DND-41 (cell line): ENCODE results near the gene MTHFD1.
"Not testable (repeated sequence)": the region's sequence is repeated elsewhere in the genome, so short reads cannot be mapped to it uniquely, and the experiment has no call there.

Experiments used
- ATAC-seq: fragments of 200-7000 bp; cut with Tn5 transposase; 3 replicates; pipeline ENCODE4 v1.9.1; 2021; ENCODE audit warnings: low read depth; ENCODE audit not compliant: insufficient read depth
- DNase-seq: peaks from one replicate; pipeline ENCODE4 v3.0.0-alpha.2; 2020
- H2AFZ ChIP-seq: 2 replicates; pipeline ENCODE4 v1.6.0; 2012; ENCODE audit warnings: low read depth, low read length
- H3K27ac ChIP-seq: 2 replicates; pipeline ENCODE4 v1.5.1; 2012; ENCODE audit warnings: low read length, inconsistent platforms
- H3K27me3 ChIP-seq: fragments of 200-600 bp; sonication (generic); 2 replicates; pipeline ENCODE4 v1.6.0; 2012; ENCODE audit warnings: low read length, mild to moderate bottlenecking, inconsistent platforms; ENCODE audit not compliant: insufficient read depth, poor library complexity
- H3K36me3 ChIP-seq: 2 replicates; pipeline ENCODE4 v1.5.1; 2012; ENCODE audit warnings: low read length, inconsistent platforms; ENCODE audit not compliant: insufficient read depth
- H3K4me1 ChIP-seq: 2 replicates; pipeline ENCODE4 v1.5.1; 2012; ENCODE audit warnings: mild to moderate bottlenecking, low read length; ENCODE audit not compliant: insufficient read depth
- H3K4me2 ChIP-seq: 2 replicates; pipeline ENCODE4 v1.6.0; 2012; ENCODE audit warnings: mild to moderate bottlenecking, moderate library complexity, low read length, inconsistent platforms; ENCODE audit not compliant: insufficient read depth
- H3K4me3 ChIP-seq, 2 experiments: fragments of 200-600 bp in 1 of 2; shearing (Covaris generic) in 1 of 2; 2 replicates each; pipeline ENCODE4 v1.5.1; 2012 to 2016; ENCODE audit warnings: inconsistent platforms in 2 of 2, low read length in 2 of 2, mild to moderate bottlenecking in 2 of 2, low read depth in 1 of 2, moderate library complexity in 1 of 2
- H3K79me2 ChIP-seq: 2 replicates; pipeline ENCODE4 v1.6.0; 2012; ENCODE audit warnings: low read length, inconsistent platforms; ENCODE audit not compliant: insufficient read depth
- H3K9ac ChIP-seq: 2 replicates; pipeline ENCODE4 v1.6.0; 2012; ENCODE audit warnings: low read depth, mild to moderate bottlenecking, inconsistent platforms, low read length, moderate library complexity
- H3K9me3 ChIP-seq: 2 replicates; pipeline ENCODE4 v1.5.1; 2012; ENCODE audit warnings: low read length, moderate library complexity, mild to moderate bottlenecking, inconsistent platforms; ENCODE audit not compliant: insufficient read depth, severe bottlenecking
- H4K20me1 ChIP-seq: 2 replicates; pipeline ENCODE4 v1.6.0; 2012; ENCODE audit warnings: low read length; ENCODE audit not compliant: insufficient read depth
- EZH2 ChIP-seq: IDR thresholded peaks from 3 replicates; pipeline ENCODE4 v1.6.1; 2012; ENCODE audit warnings: borderline replicate concordance, low read depth, mild to moderate bottlenecking, moderate library complexity, low read length, inconsistent platforms; ENCODE audit not compliant: severe bottlenecking
- TF ChIP-seq, protein P1 (sequence below): IDR thresholded peaks from 2 replicates; pipeline ENCODE4 v1.5.1; 2012; ENCODE audit warnings: borderline replicate concordance, low read length, moderate library complexity, mild to moderate bottlenecking; ENCODE audit not compliant: poor library complexity, severe bottlenecking; ENCODE audit errors: extremely low read depth

MTHFD1 gene

DNA sequence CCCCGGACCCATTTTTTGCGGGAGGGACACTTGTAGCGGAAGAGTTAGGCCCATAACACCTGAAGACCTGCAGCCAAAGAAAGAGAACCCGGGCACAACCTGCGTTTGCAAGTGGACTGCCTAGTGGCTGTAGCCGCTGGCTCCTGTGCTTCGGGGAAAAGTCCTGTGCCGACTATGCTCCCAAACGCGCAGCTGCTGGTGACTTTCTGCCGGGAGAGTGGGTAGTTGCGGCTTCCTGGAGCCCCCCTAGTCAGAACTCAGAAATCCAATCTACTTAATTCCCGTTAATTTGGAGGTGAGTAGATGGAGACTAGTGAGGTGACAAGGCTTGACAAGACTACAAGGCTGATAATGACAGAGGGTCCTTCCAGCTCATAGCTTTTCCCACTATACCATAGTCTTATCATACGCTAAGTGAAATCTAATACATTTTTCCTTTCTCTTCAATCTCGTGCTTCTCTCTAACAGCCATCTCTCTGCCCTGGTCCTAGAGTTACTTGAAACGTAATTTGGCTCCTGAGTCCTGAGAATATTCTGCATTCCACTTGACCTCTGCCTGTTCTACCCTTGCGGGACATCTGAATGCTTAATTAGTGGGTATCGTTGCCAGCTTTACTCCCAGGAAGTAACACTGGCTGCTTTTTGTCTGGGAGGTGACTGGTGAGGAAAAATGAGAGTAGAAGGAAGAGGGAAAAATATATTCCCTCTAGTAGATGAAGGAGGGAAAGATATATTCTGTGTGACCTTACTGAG is 556 bp downstream of the MTHFD1 start:
- H3K9ac ChIP-seq: peak overlapping the region; percentile 90
- H4K20me1 ChIP-seq: peaks cover 11% of the 10 kb centered on the region; the same call in 1 of the 2 replicates
- peak overlapping the region; percentile 83 for H3K27ac ChIP-seq
- no peak for TF ChIP-seq EZH2
- TF ChIP-seq, protein P1, sequence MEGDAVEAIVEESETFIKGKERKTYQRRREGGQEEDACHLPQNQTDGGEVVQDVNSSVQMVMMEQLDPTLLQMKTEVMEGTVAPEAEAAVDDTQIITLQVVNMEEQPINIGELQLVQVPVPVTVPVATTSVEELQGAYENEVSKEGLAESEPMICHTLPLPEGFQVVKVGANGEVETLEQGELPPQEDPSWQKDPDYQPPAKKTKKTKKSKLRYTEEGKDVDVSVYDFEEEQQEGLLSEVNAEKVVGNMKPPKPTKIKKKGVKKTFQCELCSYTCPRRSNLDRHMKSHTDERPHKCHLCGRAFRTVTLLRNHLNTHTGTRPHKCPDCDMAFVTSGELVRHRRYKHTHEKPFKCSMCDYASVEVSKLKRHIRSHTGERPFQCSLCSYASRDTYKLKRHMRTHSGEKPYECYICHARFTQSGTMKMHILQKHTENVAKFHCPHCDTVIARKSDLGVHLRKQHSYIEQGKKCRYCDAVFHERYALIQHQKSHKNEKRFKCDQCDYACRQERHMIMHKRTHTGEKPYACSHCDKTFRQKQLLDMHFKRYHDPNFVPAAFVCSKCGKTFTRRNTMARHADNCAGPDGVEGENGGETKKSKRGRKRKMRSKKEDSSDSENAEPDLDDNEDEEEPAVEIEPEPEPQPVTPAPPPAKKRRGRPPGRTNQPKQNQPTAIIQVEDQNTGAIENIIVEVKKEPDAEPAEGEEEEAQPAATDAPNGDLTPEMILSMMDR: no peak
- peak overlapping the region; percentile 71 to 94 for H3K4me3 ChIP-seq
- DNase-seq (no peak), ATAC-seq (peak; percentile 5; the same call in 1 of the 3 replicates)
- no peaks in the 10 kb centered on the region for H3K27me3 ChIP-seq
- H3K36me3 ChIP-seq: peaks cover 30% of the 10 kb centered on the region
- peaks cover 66% of the 10 kb centered on the region for H3K4me1 ChIP-seq
- H3K9me3 ChIP-seq: no peaks in the 10 kb centered on the region
- peak overlapping the region; percentile 83 for H2AFZ ChIP-seq
- H3K4me2 ChIP-seq: peak overlapping the region; percentile 86
- H3K79me2 ChIP-seq: peaks cover 64% of the 10 kb centered on the region

DNA sequence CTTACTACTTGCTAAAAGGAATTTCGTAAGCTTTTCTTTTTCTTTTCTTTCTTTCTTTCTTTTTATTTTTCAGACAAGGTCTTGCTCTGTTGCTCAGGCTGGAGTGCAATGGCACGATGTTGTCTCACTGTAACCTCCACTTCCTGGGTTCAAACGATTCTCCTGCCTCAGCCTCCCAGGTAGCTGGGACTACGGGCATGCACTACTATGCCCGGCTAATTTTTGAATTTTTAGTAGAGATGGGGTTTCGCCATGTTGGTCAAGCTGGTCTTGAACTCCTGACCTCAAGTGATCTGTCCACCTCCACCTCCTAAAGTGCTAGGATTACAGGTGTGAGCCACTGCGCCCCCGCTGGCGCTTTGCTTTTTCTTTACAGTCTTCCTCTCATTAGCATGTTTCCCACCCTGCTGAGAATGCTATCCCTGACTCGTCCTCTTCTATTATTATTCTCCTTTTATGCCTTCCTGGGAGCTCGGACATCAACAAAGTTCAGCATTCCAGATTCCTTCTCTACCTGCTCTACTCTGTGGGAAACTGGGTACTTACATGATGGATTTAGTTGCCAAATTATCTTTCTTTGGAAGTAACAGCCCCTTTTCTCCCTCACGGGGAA is 3.1 kb downstream of the MTHFD1 start:
- 0 out of 4 replicates have a peak overlapping the region, but pooled peaks of 1 of the 2 experiments have one; percentile 4 for H3K4me3 ChIP-seq
- peaks cover 45% of the 10 kb centered on the region for H3K36me3 ChIP-seq
- peaks cover 89% of the 10 kb centered on the region for H3K79me2 ChIP-seq
- peaks cover 32% of the 10 kb centered on the region; the same call in 1 of the 2 replicates for H4K20me1 ChIP-seq
- no peaks in the 10 kb centered on the region for H3K9me3 ChIP-seq
- no peaks in the 10 kb centered on the region for H3K27me3 ChIP-seq
- H3K27ac ChIP-seq: no peak overlapping the region
- ATAC-seq: no peak
- TF ChIP-seq, protein P1: no peak
- TF ChIP-seq EZH2: no peak
- H3K9ac ChIP-seq: no peak overlapping the region
- no peak overlapping the region for H2AFZ ChIP-seq
- H3K4me2 ChIP-seq: peak overlapping the region; percentile 86; the same call in 1 of the 2 replicates
- no peak for DNase-seq
- H3K4me1 ChIP-seq: peaks cover 72% of the 10 kb centered on the region

DNA sequence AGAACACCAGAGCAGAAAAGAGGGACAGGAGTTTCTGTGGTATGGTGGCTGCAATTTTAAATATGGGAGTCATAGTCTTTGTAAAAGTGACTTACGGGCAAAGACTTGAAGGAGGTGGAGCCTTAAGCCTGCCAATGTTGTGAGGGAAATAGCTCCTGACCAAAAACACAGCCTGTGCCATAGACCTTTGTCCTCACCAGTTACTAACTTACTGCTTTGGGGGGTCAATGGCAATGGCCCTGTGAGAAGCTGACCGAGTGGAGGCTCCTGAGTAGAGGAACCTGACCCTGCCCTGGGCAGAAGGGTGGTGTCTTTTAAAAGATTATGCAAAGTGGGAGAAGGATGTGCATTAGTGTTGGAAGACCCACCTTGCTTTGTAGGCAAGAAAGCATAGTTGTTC is 3.8 kb downstream of the MTHFD1 start:
- peaks cover 64% of the 10 kb centered on the region for H3K4me1 ChIP-seq
- no peak for DNase-seq
- no peak overlapping the region for H2AFZ ChIP-seq
- H3K36me3 ChIP-seq: peaks cover 45% of the 10 kb centered on the region
- H3K4me3 ChIP-seq: no peak overlapping the region
- no peak for TF ChIP-seq EZH2
- TF ChIP-seq, protein P1: no peak
- no peaks in the 10 kb centered on the region for H3K27me3 ChIP-seq
- peaks cover 92% of the 10 kb centered on the region for H3K79me2 ChIP-seq
- H3K27ac ChIP-seq: no peak overlapping the region
- H3K4me2 ChIP-seq: peak overlapping the region; percentile 43; the same call in 1 of the 2 replicates
- no peaks in the 10 kb centered on the region for H3K9me3 ChIP-seq
- no peak overlapping the region for H3K9ac ChIP-seq
- H4K20me1 ChIP-seq: peaks cover 32% of the 10 kb centered on the region; the same call in 1 of the 2 replicates
- no peak for ATAC-seq

DNA sequence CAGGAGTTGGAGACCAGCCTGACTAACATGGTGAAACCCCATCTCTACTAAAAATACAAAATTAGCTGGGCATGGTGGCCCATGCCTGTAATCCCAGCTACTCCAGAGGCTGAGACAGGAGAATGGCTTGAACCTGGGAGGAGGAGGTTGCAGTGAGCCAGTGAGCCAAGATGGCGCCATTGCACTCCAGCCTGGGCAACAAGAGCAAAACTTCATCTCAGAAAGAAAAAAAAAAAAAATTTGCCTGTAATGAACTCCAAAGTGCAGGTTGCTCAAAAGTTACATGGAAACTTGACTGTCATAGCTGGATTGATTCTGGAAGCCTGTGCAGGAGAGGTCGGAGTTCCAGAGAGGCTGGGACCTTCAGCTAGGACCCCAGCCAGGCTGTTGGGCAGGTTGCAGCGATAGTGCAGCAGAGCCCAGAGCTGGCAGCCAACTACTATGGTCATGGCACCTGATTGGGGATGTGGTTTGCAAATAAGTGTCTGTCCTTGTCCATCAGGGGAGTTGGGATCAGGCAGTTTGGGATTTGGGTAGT is 5.1 kb downstream of the MTHFD1 start:
- H4K20me1 ChIP-seq: peaks cover 37% of the 10 kb centered on the region; the same call in 1 of the 2 replicates
- DNase-seq, H3K4me3 ChIP-seq, ATAC-seq, H3K9me3 ChIP-seq, H2AFZ ChIP-seq, H3K9ac ChIP-seq, H3K27me3 ChIP-seq: not testable (repeated sequence)
- H3K79me2 ChIP-seq: peaks cover 96% of the 10 kb centered on the region
- H3K36me3 ChIP-seq: peaks cover 45% of the 10 kb centered on the region
- peak overlapping the region; percentile 33; the same call in 1 of the 2 replicates for H3K4me2 ChIP-seq
- peaks cover 59% of the 10 kb centered on the region for H3K4me1 ChIP-seq
- peak overlapping the region; percentile 15; the same call in 1 of the 2 replicates for H3K27ac ChIP-seq
